ENCODE results near the gene LMO2. TPM values are rescaled to one million over a fixed set of nuclear protein-coding genes. Genes with fewer than 3 reads are reported as not detected.

The LMO2 gene
- total and polyA plus RNA-seq, 2 experiments from 2014 or later = 25.6 to 33.4 TPM

DNA sequence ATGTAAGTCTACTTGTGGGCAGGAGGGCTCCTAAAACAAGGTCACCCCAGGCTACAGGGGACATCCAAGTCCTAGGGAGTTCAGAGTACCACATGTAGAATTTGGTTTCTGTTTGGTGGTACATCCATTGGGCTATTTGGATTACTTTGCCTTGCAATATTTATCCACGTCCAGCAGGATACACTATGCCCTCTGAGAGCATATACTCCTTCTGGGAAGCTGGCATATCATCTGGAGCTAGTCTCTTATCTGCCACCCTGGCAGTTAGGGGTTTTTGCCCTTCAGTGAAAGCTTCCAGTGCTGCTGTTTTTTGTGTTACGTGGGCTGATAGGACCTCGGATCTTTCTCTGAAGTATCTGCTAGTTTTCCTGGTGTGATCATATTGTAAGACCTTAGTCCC is 7.3 kb downstream of the LMO2 start:
- DNase-seq (ENCODE audit: low read depth in 1 of 2, low spot score in 1 of 2) = no peak
- H3K36me3 ChIP-seq = no peaks in the 10 kb centered on the region

DNA sequence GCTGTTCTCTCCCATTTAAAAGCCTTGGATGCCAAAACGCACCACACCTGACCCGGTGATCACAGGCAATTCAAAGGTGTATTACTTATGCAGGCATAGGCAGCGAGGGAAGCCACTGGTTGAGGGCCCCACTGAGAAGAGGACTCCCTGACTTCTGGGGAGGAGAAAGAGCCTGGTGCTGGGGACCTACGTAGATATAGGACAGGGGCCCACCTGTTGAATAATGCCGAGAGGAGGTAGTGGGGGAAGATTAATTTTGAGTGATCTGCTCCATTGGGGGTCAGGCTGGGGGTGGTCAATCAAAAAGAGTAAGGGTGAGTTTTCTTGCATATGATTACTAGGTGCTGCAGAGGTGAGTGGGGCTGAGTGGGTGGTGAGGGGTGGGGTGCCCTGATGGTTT is 7.8 kb downstream of the LMO2 start:
- no peak for DNase-seq (ENCODE audit: low read depth in 1 of 2, low spot score in 1 of 2)
- TF ChIP-seq, protein P1, sequence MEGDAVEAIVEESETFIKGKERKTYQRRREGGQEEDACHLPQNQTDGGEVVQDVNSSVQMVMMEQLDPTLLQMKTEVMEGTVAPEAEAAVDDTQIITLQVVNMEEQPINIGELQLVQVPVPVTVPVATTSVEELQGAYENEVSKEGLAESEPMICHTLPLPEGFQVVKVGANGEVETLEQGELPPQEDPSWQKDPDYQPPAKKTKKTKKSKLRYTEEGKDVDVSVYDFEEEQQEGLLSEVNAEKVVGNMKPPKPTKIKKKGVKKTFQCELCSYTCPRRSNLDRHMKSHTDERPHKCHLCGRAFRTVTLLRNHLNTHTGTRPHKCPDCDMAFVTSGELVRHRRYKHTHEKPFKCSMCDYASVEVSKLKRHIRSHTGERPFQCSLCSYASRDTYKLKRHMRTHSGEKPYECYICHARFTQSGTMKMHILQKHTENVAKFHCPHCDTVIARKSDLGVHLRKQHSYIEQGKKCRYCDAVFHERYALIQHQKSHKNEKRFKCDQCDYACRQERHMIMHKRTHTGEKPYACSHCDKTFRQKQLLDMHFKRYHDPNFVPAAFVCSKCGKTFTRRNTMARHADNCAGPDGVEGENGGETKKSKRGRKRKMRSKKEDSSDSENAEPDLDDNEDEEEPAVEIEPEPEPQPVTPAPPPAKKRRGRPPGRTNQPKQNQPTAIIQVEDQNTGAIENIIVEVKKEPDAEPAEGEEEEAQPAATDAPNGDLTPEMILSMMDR (IDR thresholded peaks at IDR 0.05; ENCODE audit: low read depth, low read length) = no peak
- Histone ChIP-seq H3K4me3 (no peak overlapping the region), H3K27ac (no peak overlapping the region), H3K36me3 (no peaks in the 10 kb centered on the region), H3K9me3 (ENCODE audit: low read depth) (no peaks in the 10 kb centered on the region), H3K4me1 (ENCODE audit: low read depth) (no peaks in the 10 kb centered on the region), H3K27me3 (no peaks in the 10 kb centered on the region)

More for the DNA sequence above, 7.3 kb downstream of the LMO2 start:
- H3K27ac ChIP-seq = no peak overlapping the region
- TF ChIP-seq, protein P1 (IDR thresholded peaks at IDR 0.05; ENCODE audit: low read depth, low read length) = no peak
- no peak overlapping the region for H3K4me3 ChIP-seq
- no peaks in the 10 kb centered on the region for H3K4me1 ChIP-seq (ENCODE audit: low read depth)
- no peaks in the 10 kb centered on the region for H3K27me3 ChIP-seq
- H3K9me3 ChIP-seq (ENCODE audit: low read depth) = no peaks in the 10 kb centered on the region

DNA sequence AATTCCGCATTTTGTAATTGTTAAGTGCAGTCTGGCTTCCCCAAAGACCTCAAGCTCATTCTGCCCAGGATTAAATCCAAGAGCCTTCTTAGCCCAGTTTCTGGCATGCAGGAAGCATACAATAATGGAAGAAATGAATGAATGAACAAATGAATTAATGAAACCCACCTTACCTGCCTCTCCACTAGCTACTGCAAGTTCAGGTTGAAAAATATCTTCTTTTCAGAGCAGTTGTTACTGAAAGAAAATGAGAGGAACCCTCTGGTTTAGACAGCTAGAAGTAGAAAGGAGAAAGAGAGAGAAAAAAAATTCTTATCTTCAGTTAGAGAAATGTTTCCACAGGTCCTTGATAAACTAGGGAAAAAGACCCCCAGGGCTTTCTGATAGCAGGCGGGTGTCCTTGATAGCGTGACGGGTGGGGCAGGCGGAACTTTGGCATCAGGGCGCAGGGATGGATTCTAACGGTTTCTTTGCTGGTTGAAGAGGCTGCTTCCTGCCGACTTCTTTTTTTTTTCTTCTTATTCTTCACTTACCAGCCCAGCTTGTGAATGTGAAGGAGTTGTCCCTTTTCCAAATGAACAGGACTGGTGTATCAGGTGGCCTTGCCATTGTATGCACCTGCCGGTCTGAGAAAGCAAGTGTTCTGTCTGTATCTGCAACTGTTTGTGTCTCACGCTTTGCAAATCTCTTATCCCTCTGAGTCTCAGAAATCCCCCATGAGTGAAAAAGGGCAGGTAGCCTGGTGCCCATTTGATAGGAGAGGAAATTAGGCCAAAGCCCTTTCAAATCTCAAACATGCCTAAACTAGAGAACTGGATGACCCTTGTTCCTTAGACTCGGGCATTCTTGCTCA is 10.0 kb downstream of the LMO2 start:
- Histone ChIP-seq H3K27ac (no peak overlapping the region), H3K36me3 (no peaks in the 10 kb centered on the region), H3K9me3 (ENCODE audit: low read depth) (no peaks in the 10 kb centered on the region), H3K27me3 (peaks cover 6% of the 10 kb centered on the region), H3K4me1 (ENCODE audit: low read depth) (no peaks in the 10 kb centered on the region), H3K4me3 (no peak overlapping the region)
- TF ChIP-seq, protein P1 (IDR thresholded peaks at IDR 0.05; ENCODE audit: low read depth, low read length) = no peak
- DNase-seq (ENCODE audit: low read depth in 1 of 2, low spot score in 1 of 2) = no peak

DNA sequence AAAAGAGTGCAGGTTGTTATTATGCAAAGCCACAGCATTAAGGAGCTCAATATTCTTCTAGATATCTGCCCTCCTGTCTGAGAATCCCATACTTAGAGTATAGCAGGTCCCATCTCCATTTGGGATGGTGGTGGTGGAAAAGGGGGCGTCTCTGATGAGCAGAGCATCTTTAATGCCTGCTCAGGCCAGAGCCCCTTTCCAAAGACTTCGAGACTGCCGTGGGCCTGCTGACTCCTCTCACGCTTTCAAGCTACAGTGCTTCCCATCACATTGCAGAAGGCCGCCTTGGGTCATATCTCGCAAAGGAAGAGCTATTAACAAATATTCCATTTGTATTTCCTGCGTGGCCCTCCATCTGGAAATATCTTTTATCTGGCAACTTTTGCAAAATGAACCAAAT is 10.9 kb downstream of the LMO2 start:
- H3K4me1 ChIP-seq (ENCODE audit: low read depth) = no peaks in the 10 kb centered on the region
- no peak for DNase-seq (ENCODE audit: low read depth in 1 of 2, low spot score in 1 of 2)
- no peak overlapping the region for H3K27ac ChIP-seq
- TF ChIP-seq, protein P1 (IDR thresholded peaks at IDR 0.05; ENCODE audit: low read depth, low read length) = no peak
- H3K9me3 ChIP-seq (ENCODE audit: low read depth) = no peaks in the 10 kb centered on the region
- H3K4me3 ChIP-seq = no peak overlapping the region
- H3K36me3 ChIP-seq = no peaks in the 10 kb centered on the region
- H3K27me3 ChIP-seq = peaks cover 6% of the 10 kb centered on the region

DNA sequence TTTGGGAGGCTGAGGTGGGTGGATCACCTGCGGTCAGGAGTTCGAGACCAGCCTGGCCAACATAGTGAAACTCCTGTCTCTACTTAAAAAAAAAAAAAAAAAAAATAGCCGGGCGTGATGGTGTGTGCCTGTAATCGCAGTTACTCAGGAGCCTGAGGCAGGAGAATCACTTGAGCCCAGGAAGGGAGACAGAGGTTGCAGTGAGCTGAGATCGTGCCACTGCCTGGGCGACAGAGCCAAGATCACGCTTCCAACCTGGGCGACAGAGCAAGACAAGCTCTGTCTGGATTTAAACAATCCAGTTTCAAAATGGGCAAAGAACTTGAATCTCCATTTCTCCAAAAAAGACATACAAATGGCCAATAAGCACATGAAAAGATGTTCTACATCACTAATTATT is 12.5 kb downstream of the LMO2 start:
- Histone ChIP-seq H3K27ac (no peak overlapping the region), H3K4me3 (no peak overlapping the region), H3K9me3 (ENCODE audit: low read depth) (no peaks in the 10 kb centered on the region), H3K36me3 (no peaks in the 10 kb centered on the region), H3K4me1 (ENCODE audit: low read depth) (no peaks in the 10 kb centered on the region), H3K27me3 (peaks cover 11% of the 10 kb centered on the region)
- TF ChIP-seq, protein P1 (IDR thresholded peaks at IDR 0.05; ENCODE audit: low read depth, low read length) = no peak
- no peak for DNase-seq (ENCODE audit: low read depth in 1 of 2, low spot score in 1 of 2)
